ENCODE results near the gene BMP6.
"Not testable (repeated sequence)": the region's sequence is repeated elsewhere in the genome, so short reads cannot be mapped to it uniquely, and the experiment has no call there.

The BMP6 gene

GRCh38 chr6:7888587-7889357, 162.9 kb downstream of the BMP6 start:
- FAIRE-seq, result no peak

- FAIRE-seq, result no peak
Measured at GRCh38 chr6:7891078-7891872, 165.4 kb downstream of the BMP6 start.

GRCh38 chr6:7892367-7892766, 166.5 kb downstream of the BMP6 start:
- not testable (repeated sequence) for FAIRE-seq

GRCh38 chr6:7893342-7893741, 167.4 kb downstream of the BMP6 start:
- FAIRE-seq, result no peak

- no peak for FAIRE-seq
Measured at GRCh38 chr6:7894262-7895124, 168.6 kb downstream of the BMP6 start.

- FAIRE-seq, result no peak
Measured at GRCh38 chr6:7895125-7895423, 169.2 kb downstream of the BMP6 start.

- no peak for FAIRE-seq
Measured at GRCh38 chr6:7896465-7896987, 170.6 kb downstream of the BMP6 start.

- no peak for FAIRE-seq
Measured at GRCh38 chr6:7897461-7898192, 171.7 kb downstream of the BMP6 start.

GRCh38 chr6:7898193-7898586, 172.3 kb downstream of the BMP6 start:
- FAIRE-seq, result not testable (repeated sequence)

GRCh38 chr6:7899101-7899888, 173.4 kb downstream of the BMP6 start:
- no peak for FAIRE-seq

GRCh38 chr6:7899889-7900213, 174.0 kb downstream of the BMP6 start:
- no peak for FAIRE-seq

GRCh38 chr6:7900621-7901020, 174.7 kb downstream of the BMP6 start:
- FAIRE-seq, result no peak

GRCh38 chr6:7901056-7901455, 175.2 kb downstream of the BMP6 start:
- no peak for FAIRE-seq

GRCh38 chr6:7901780-7902179, 175.9 kb downstream of the BMP6 start:
- no peak for FAIRE-seq

- FAIRE-seq, result no peak
Measured at GRCh38 chr6:7902221-7902620, 176.3 kb downstream of the BMP6 start.

- FAIRE-seq, result no peak
Measured at GRCh38 chr6:7902867-7903266, 177.0 kb downstream of the BMP6 start.

- no peak for FAIRE-seq
Measured at GRCh38 chr6:7903673-7904072, 177.8 kb downstream of the BMP6 start.

- FAIRE-seq, result no peak
Measured at GRCh38 chr6:7904654-7905319, 178.9 kb downstream of the BMP6 start.

GRCh38 chr6:7905416-7905815, 179.5 kb downstream of the BMP6 start:
- FAIRE-seq, result no peak

GRCh38 chr6:7906741-7907140, 180.8 kb downstream of the BMP6 start:
- no peak for FAIRE-seq

- no peak for FAIRE-seq
Measured at GRCh38 chr6:7907159-7907558, 181.3 kb downstream of the BMP6 start.

Data from G401.6 (cell line).